Endothelial cell of umbilical vein (primary cell): ENCODE results near the gene LRRC37B.

Experiments used
- CTCF ChIP-seq, 2 donors: IDR thresholded peaks; 1 replicate in 1 of 2; 2 replicates in 1 of 2; pipeline ENCODE4 v1.5.1; 2011; ENCODE audit warnings: low read length in 2 of 2, mild to moderate bottlenecking in 2 of 2, moderate library complexity in 2 of 2, control low read depth in 1 of 2, inconsistent platforms in 1 of 2, low read depth in 1 of 2; ENCODE audit not compliant: insufficient read depth in 1 of 2; ENCODE audit errors: extremely low read depth in 1 of 2
- EZH2 ChIP-seq: IDR thresholded peaks from 2 replicates; pipeline ENCODE4 v1.6.1; 2012; ENCODE audit warnings: borderline replicate concordance, low read depth, mild to moderate bottlenecking, moderate library complexity, low read length, inconsistent platforms; ENCODE audit not compliant: severe bottlenecking
- JUN ChIP-seq: IDR thresholded peaks from 2 replicates; pipeline ENCODE4 v1.6.1; 2011; ENCODE audit warnings: borderline replicate concordance, low read depth; ENCODE audit not compliant: insufficient read length, insufficient read depth
- MAX ChIP-seq: IDR thresholded peaks from 2 replicates; pipeline ENCODE4 v1.6.1; 2011; ENCODE audit not compliant: insufficient read depth, insufficient read length
- MYC ChIP-seq: IDR thresholded peaks from one replicate; pipeline ENCODE4 v1.6.1; 2011; ENCODE audit warnings: mild to moderate bottlenecking, low read depth, low read length
- POLR2A ChIP-seq: IDR thresholded peaks from 2 replicates; pipeline ENCODE4 v1.6.1; 2012; ENCODE audit warnings: low read depth, mild to moderate bottlenecking, control low read depth, low read length
- POLR2AphosphoS5 ChIP-seq: IDR thresholded peaks from 2 replicates; pipeline ENCODE4 v1.6.1; 2012; ENCODE audit warnings: low read depth, mild to moderate bottlenecking, control low read depth, low read length, moderate library complexity; ENCODE audit not compliant: insufficient read depth

GRCh38 chr17:32102172-32102571 lies 95.0 kb downstream of the LRRC37B start:
- no peak for TF ChIP-seq CTCF (IDR thresholded peaks at IDR 0.05; ENCODE audit: extremely low read depth in 1 of 2, insufficient read depth in 1 of 2, low read depth in 1 of 2, low read length in 2 of 2)
- no peak for TF ChIP-seq POLR2A
- TF ChIP-seq POLR2AphosphoS5 = no peak
- no peak for TF ChIP-seq MAX
- no peak for TF ChIP-seq EZH2
- TF ChIP-seq JUN = no peak
- no peak for TF ChIP-seq MYC
